Stimulated activated naive CD8-positive, alpha-beta T cell treated with anti-CD3 and anti-CD28 coated beads, Interleukin-15, Interleukin-2, amounts not matched to agents 100 ng/mL and 50 ng/mL, for 24 hours (primary cell): ENCODE measurements around the gene USP36.
"Not testable (repeated sequence)": the region's sequence is repeated elsewhere in the genome, so short reads cannot be mapped to it uniquely, and the experiment has no call there.

Experiments used
- H3K27ac Mint-ChIP-seq: one replicate; pipeline ENCODE4 v1.8.0; 2021; ENCODE audit warnings: mild to moderate bottlenecking, mixed read lengths
- H3K27me3 Mint-ChIP-seq: one replicate; pipeline ENCODE4 v1.8.0; 2021; ENCODE audit warnings: mixed read lengths
- H3K36me3 Mint-ChIP-seq: one replicate; pipeline ENCODE4 v1.8.0; 2021; ENCODE audit warnings: low read depth, mixed read lengths
- H3K4me1 Mint-ChIP-seq: one replicate; pipeline ENCODE4 v1.8.0; 2021; ENCODE audit warnings: low read depth, mixed read lengths
- H3K4me3 Mint-ChIP-seq: one replicate; pipeline ENCODE4 v1.8.0; 2021; ENCODE audit warnings: mild to moderate bottlenecking, mixed read lengths
- H3K9me3 Mint-ChIP-seq: one replicate; pipeline ENCODE4 v1.8.0; 2021; ENCODE audit warnings: mixed read lengths

USP36 gene

DNA sequence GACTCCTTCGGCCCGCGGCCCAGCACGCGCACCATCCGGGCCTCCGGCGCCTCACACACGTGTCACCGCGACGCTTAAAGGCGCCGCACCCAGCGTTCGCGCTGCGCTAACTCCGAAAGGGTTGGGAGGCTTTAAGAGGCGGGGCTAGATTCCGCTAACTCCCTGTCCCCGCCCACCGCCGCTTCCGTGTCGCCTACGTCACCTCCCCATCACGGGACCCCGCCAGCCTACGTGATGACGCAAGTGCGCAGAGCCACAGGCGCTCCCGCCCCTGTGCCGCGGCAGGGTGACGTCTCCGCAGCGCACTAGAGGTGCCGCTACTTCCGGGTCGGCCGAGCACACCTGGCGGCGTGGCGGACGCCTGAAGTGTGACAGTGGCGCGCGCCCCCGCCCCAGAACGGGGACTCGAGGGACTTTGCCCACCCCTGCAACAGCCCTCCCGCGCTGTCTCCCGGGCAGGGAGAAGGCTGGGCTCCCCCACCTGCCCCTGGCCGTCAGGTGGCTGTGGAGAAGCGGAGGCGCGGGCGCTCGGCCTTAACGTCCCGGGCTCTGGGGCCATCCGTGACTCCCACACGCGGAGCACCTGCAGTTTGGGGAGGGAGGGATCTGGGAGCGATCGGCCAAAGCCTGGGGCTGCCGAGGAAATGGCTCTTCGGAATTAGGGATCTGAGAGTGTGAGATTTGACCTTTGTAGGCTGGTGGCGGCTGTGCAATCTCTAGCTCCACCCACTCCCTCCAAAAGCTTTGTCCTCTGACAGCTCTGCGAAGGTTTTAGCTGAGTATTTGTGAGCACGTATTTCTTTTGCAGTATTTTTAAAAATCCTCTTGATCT, at the start of gene USP36:
Gene USP36 (minus strand): TSS at position 35 of the 832 bp plus-strand sequence. CDS start 4,451 bp downstream, outside the sequence.
- H3K27ac Mint-ChIP-seq = peak within 1 kb of the TSS; percentile 95
- H3K36me3 Mint-ChIP-seq = peaks cover 36% of the 10 kb centered on the region
- no peaks in the 10 kb centered on the region for H3K27me3 Mint-ChIP-seq
- no peaks in the 10 kb centered on the region for H3K9me3 Mint-ChIP-seq
- H3K4me1 Mint-ChIP-seq = peaks cover 52% of the 10 kb centered on the region
- peak within 1 kb of the TSS; percentile 96 for H3K4me3 Mint-ChIP-seq

DNA sequence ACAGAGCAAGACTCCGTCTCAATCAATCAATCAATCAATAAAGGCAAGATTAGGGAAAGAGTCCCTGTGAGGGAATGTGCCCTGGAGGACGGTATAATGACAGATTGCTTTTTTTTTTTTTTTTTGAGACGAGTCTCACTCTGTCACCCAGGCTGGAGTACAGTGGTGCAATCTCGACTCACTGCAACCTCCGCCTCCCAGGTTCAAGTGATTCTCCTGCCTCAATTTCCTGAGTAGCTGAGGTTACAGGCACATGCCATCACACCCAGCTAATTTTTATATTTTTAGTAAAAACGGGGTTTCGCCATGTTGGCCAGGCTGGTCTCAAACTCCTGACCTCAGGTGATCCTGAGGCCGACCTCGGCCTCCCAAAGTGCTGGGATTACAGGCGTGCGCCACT, 49.5 kb upstream of the USP36 start:
- peak overlapping the region; percentile 81 for H3K27ac Mint-ChIP-seq
- H3K9me3 Mint-ChIP-seq = not testable (repeated sequence)

GRCh38 chr17:78889531-78889930, 48.9 kb upstream of the USP36 start:
- Mint-ChIP-seq H3K4me3 (peak overlapping the region; percentile 61), H3K36me3 (no peaks in the 10 kb centered on the region), H3K27me3 (no peaks in the 10 kb centered on the region), H3K4me1 (peaks cover 40% of the 10 kb centered on the region), H3K9me3 (no peaks in the 10 kb centered on the region), H3K27ac (peak overlapping the region; percentile 81)

More for the DNA sequence above, 49.5 kb upstream of the USP36 start:
- not testable (repeated sequence) for H3K27me3 Mint-ChIP-seq, H3K36me3 Mint-ChIP-seq, H3K4me3 Mint-ChIP-seq
- peaks cover 40% of the 10 kb centered on the region for H3K4me1 Mint-ChIP-seq

DNA sequence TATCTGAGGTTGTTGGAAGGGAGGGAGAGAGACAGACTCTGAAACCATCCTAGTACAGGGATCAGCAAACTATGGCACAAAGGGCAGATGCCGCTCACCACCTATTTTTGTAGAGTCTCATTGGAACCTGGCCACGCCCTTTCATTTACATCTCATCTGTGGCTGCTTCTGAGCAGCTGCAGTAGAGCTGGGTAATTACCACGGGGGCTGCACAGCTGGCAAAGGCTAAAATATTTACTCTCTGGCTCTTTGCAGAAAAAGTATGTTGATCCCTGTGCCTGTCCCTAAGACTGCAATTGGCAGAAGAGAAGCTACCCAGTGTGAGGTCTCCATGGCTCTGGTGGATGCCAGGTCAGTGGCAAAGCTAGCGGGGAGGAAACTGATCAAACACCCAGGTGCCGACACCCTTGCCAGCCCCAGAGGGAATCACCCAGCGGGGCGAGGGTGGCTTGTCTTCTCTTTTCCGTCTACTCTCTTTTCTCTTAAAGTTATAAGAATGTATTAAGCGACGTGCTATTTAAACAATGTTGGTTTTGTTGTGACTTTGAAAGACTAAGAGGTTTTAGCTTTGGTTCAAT, 48.4 kb upstream of the USP36 start:
- no peaks in the 10 kb centered on the region for H3K9me3 Mint-ChIP-seq
- peak overlapping the region; percentile 60 for H3K27ac Mint-ChIP-seq
- no peaks in the 10 kb centered on the region for H3K36me3 Mint-ChIP-seq
- no peak overlapping the region for H3K4me3 Mint-ChIP-seq
- peaks cover 40% of the 10 kb centered on the region for H3K4me1 Mint-ChIP-seq
- H3K27me3 Mint-ChIP-seq = no peaks in the 10 kb centered on the region

GRCh38 chr17:78886954-78887353, 46.3 kb upstream of the USP36 start:
- Mint-ChIP-seq H3K4me3 (no peak overlapping the region), H3K27me3 (no peaks in the 10 kb centered on the region), H3K27ac (no peak overlapping the region), H3K9me3 (no peaks in the 10 kb centered on the region), H3K36me3 (no peaks in the 10 kb centered on the region), H3K4me1 (peaks cover 44% of the 10 kb centered on the region)

GRCh38 chr17:78885956-78886355, 45.3 kb upstream of the USP36 start:
- Mint-ChIP-seq H3K4me1 (peaks cover 35% of the 10 kb centered on the region), H3K27me3 (no peaks in the 10 kb centered on the region), H3K36me3 (no peaks in the 10 kb centered on the region), H3K9me3 (no peaks in the 10 kb centered on the region), H3K27ac (no peak overlapping the region), H3K4me3 (no peak overlapping the region)

GRCh38 chr17:78884876-78885667, 44.5 kb upstream of the USP36 start:
- no peak overlapping the region for H3K4me3 Mint-ChIP-seq
- peaks cover 29% of the 10 kb centered on the region for H3K4me1 Mint-ChIP-seq
- no peaks in the 10 kb centered on the region for H3K27me3 Mint-ChIP-seq
- no peaks in the 10 kb centered on the region for H3K9me3 Mint-ChIP-seq
- H3K36me3 Mint-ChIP-seq = no peaks in the 10 kb centered on the region
- H3K27ac Mint-ChIP-seq = no peak overlapping the region

GRCh38 chr17:78884148-78884825, 43.7 kb upstream of the USP36 start:
- H3K36me3 Mint-ChIP-seq = no peaks in the 10 kb centered on the region
- H3K27ac Mint-ChIP-seq = no peak overlapping the region

GRCh38 chr17:78883533-78884131, 43.0 kb upstream of the USP36 start:
- Mint-ChIP-seq H3K4me3 (no peak overlapping the region), H3K36me3 (no peaks in the 10 kb centered on the region), H3K27me3 (no peaks in the 10 kb centered on the region), H3K4me1 (peaks cover 29% of the 10 kb centered on the region), H3K9me3 (no peaks in the 10 kb centered on the region), H3K27ac (no peak overlapping the region)

More at GRCh38 chr17:78884148-78884825, 43.7 kb upstream of the USP36 start:
- Mint-ChIP-seq H3K27me3 (no peaks in the 10 kb centered on the region), H3K4me3 (no peak overlapping the region), H3K9me3 (no peaks in the 10 kb centered on the region), H3K4me1 (peaks cover 30% of the 10 kb centered on the region)

DNA sequence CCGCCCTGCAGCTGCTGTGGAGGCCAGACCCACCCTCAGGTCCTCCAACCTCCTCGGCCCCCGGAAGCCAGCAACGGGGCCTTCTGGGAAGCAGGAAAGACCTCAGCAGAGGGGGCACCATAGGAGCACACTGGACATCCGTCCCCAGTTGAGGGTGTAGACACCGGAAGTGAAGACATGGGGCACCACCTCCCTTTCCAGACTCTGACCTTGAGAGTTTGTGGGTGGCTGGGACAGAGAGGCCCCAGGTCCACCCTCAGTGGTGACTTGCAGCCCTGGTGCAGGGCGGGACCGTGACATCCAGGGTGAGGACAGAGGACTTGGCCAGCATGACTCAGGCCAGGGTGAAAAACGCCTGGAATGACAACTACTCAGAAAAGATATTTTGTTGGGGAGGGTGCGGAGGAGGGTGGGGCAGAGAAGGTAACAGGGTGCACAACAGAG, 42.5 kb upstream of the USP36 start:
- peak overlapping the region; percentile 58 for H3K4me3 Mint-ChIP-seq
- no peaks in the 10 kb centered on the region for H3K36me3 Mint-ChIP-seq

DNA sequence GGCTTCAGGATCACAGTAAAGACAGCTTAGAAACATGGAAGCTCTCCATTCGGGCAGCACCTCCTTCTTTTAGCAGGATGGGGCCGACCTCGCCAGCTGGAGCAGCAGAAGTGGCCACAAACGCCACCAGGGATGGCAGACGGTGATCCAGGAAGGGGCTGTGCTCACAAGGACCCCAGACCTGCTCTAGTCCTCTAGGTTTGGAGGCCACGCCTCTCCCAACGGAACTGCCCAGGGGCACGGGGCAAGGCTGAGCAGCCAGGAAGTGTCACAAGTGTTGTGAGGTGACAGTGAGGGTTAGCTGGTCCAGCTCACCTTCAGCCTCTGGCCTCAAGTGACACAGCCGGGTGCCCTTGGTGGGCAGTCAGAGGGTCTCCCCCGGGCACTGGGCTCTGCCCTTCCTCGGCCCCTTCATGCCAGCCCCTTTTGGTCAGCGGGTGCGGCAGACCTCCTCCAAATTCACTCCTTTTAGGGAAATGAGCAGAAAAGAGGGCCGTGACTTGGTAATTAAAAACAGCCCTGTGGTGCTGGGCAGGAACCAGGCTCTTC, 42.0 kb upstream of the USP36 start:
- Mint-ChIP-seq H3K36me3 (no peaks in the 10 kb centered on the region), H3K4me1 (peaks cover 30% of the 10 kb centered on the region), H3K9me3 (no peaks in the 10 kb centered on the region), H3K27ac (peak overlapping the region; percentile 1), H3K27me3 (no peaks in the 10 kb centered on the region), H3K4me3 (peak overlapping the region; percentile 58)

More for the DNA sequence above, 42.5 kb upstream of the USP36 start:
- Mint-ChIP-seq H3K27ac (peak overlapping the region; percentile 76), H3K27me3 (no peaks in the 10 kb centered on the region), H3K4me1 (peaks cover 29% of the 10 kb centered on the region), H3K9me3 (no peaks in the 10 kb centered on the region)

- peak overlapping the region; percentile 90 for H3K27ac Mint-ChIP-seq
- H3K4me3 Mint-ChIP-seq = peak overlapping the region; percentile 64
Observed at GRCh38 chr17:78879635-78880186, 39.1 kb upstream of the USP36 start.

DNA sequence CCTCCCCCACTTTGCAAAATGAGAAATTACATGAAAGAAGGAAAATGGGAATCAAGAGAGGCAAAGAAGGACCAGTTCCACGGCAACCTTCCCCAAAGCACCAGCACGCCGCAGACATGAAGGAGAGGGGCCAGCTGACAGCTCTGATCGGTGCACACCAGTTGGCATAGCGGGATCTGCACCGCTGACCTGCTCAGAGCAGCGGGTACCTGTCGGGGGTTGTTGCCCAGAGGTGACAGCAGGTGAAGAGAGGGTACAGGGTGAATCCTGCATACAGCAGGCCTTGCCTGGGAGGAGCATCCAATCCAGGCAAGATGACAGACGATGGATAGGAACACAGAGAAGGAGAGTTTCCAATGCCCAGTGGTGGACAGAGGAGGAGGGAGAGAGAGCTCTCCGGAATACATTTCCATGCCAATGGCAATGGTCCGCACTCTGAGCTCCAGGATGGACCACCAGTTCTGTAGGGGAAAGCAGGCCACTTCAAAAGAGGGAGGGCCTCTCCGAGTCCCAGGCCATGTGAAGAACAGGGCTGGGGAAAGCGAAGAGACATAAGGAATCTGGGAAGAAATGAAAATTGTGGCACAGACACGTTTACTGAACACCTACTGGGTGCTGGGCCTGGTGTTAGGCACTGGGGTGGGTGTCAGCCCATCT, 38.4 kb upstream of the USP36 start:
- H3K27me3 Mint-ChIP-seq = no peaks in the 10 kb centered on the region
- H3K27ac Mint-ChIP-seq = peak overlapping the region; percentile 90
- peaks cover 30% of the 10 kb centered on the region for H3K4me1 Mint-ChIP-seq
- H3K36me3 Mint-ChIP-seq = no peaks in the 10 kb centered on the region
- H3K9me3 Mint-ChIP-seq = no peaks in the 10 kb centered on the region
- H3K4me3 Mint-ChIP-seq = peak overlapping the region; percentile 64

More at GRCh38 chr17:78879635-78880186, 39.1 kb upstream of the USP36 start:
- Mint-ChIP-seq H3K9me3 (no peaks in the 10 kb centered on the region), H3K4me1 (peaks cover 30% of the 10 kb centered on the region), H3K36me3 (no peaks in the 10 kb centered on the region), H3K27me3 (no peaks in the 10 kb centered on the region)
